ENCODE data around the gene STARD9.

DNA sequence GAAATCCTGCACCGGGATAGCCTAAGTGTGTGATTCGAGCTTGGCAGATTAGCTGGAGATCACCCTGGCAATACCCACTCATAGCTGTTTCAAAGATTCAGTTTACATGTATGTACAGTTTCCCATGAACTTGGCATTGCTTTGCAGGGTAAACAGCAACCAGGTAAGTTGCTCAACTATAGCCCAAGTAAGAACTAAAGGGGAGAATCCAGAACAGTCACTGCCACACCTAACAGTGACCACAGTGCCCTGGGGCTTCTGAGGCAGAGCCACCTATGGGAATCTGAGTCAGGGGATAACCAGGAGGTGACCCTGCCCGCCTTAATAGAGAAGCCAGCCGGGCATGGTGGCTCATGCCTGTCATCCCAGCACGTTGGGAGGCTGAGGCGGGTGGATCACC, 145.6 kb downstream of the STARD9 start:
- TF ChIP-seq CTCF (conservative IDR thresholded peaks at IDR 0.05 in 1 of 2, IDR thresholded peaks at IDR 0.05 in 1 of 2; ENCODE audit: extremely low read depth in 1 of 2, insufficient read depth in 1 of 2, low read depth in 1 of 2, low read length in 2 of 2) (no peak), EZH2 (IDR thresholded peaks at IDR 0.05; ENCODE audit: borderline replicate concordance, low read length) (no peak)

Data from mammary epithelial cell (primary cell).